Vagina (tissue), 2 donors: ENCODE data around the gene GSTM2. TPM values are rescaled to one million over a fixed set of nuclear protein-coding genes. Genes with fewer than 3 reads are reported as not detected.
A peak's percentile ranks its signal among the peaks of the same experiment; 100 is the strongest.

ENCODE experiments used
- DNase-seq, 2 donors: peaks; one replicate each; pipeline ENCODE4 v3.0.0-alpha.2; 2017; ENCODE audit errors: extremely low spot score in 2 of 2
- H3K27ac ChIP-seq: fragments of 200-600 bp; sonication (generic); one replicate; pipeline ENCODE4 v1.5.1; 2019
- H3K27me3 ChIP-seq: fragments of 200-600 bp; sonication (generic); one replicate; pipeline ENCODE4 v1.5.1; 2019
- H3K36me3 ChIP-seq, 2 donors: fragments of 200-600 bp; sonication (generic); one replicate each; pipeline ENCODE4 v1.5.1; 2017 to 2019
- H3K4me1 ChIP-seq: fragments of 200-600 bp; sonication (generic); one replicate; pipeline ENCODE4 v1.5.1; 2019
- H3K4me3 ChIP-seq, 2 donors: fragments of 200-600 bp; sonication (generic); 1 replicate in 1 of 2; 2 replicates in 1 of 2; pipeline ENCODE4 v1.5.1; 2016 to 2019
- H3K9me3 ChIP-seq: fragments of 200-600 bp; sonication (generic); one replicate; pipeline ENCODE4 v1.5.1; 2019
- CTCF ChIP-seq, 3 experiments: fragments of 450-650 bp in 2 of 3; fragments of 200-600 bp in 1 of 3; sonication (generic) in 1 of 3; IDR thresholded peaks; one replicate each; pipeline ENCODE4 v1.5.1; 2017 to 2019; ENCODE audit warnings: antibody characterized with exemption in 3 of 3, mild to moderate bottlenecking in 2 of 3, moderate library complexity in 2 of 3
- POLR2A ChIP-seq, 2 donors: fragments of 450-650 bp; IDR thresholded peaks; one replicate each; pipeline ENCODE4 v1.6.1; 2017; ENCODE audit warnings: antibody characterized with exemption in 2 of 2, mild to moderate bottlenecking in 2 of 2, moderate library complexity in 2 of 2
- POLR2AphosphoS5 ChIP-seq, 2 donors: sonication (generic); formaldehyde crosslinking; IDR thresholded peaks; one replicate each; pipeline ENCODE4 v1.9.0; 2017; ENCODE audit warnings: antibody characterized with exemption in 2 of 2, mild to moderate bottlenecking in 2 of 2, low read depth in 1 of 2; ENCODE audit not compliant: insufficient read depth in 1 of 2
- intact Hi-C: fragments of 100-400 bp; cut with DNase I; formaldehyde crosslinking; loops from one replicate; pipeline ENCODE4 v1.15.1; 2023
- total RNA-seq: library from RNA; depleted of rRNA; stranded (reverse); fragments of >200 nt; gene quantifications from one replicate; pipeline ENCODE4 v1.2.3, GENCODE V29; 2016

The GSTM2 gene
- total RNA-seq, 1 donor from 2014 or later: 130 TPM

DNA sequence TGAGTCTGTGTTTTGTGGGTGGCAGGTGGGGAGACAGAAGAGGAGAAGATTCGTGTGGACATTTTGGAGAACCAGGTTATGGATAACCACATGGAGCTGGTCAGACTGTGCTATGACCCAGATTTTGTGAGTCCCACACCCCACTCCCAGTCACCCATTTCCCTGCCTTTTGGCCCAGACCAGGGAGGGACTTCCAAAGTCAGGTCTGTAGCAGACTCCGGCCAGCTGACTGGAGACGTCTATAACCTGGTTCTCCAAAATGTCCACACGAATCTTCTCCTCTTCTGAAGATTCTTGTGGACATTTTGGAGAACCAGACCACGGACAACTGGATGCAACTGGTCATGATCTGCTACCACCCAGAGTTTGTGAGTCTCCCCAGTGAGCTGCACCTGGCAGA, 45.8 kb downstream of the GSTM2 start:
- no peak for TF ChIP-seq POLR2A (IDR thresholded peaks at IDR 0.05)
- TF ChIP-seq CTCF (IDR thresholded peaks at IDR 0.05): no peak
- no peak for TF ChIP-seq POLR2AphosphoS5 (IDR thresholded peaks at IDR 0.05; ENCODE audit: insufficient read depth in 1 of 2, low read depth in 1 of 2)
- DNase-seq: peak in 1 of 2 donors; percentile 58
- intact Hi-C loops: no loop called here

GRCh38 chr1:109714661-109715372, 47.0 kb downstream of the GSTM2 start:
- Histone ChIP-seq H3K4me1 (peaks cover 20% of the 10 kb centered on the region), H3K4me3 (no peak overlapping the region), H3K27ac (no peak overlapping the region), H3K27me3 (no peaks in the 10 kb centered on the region), H3K9me3 (no peaks in the 10 kb centered on the region), H3K36me3 (no peaks in the 10 kb centered on the region)
- intact Hi-C loops: no loop called here
- peak in 1 of 2 donors; percentile 82 for DNase-seq
- TF ChIP-seq POLR2A (IDR thresholded peaks at IDR 0.05): no peak
- TF ChIP-seq CTCF (IDR thresholded peaks at IDR 0.05): no peak
- TF ChIP-seq POLR2AphosphoS5 (IDR thresholded peaks at IDR 0.05; ENCODE audit: insufficient read depth in 1 of 2, low read depth in 1 of 2): no peak

More for the DNA sequence above, 45.8 kb downstream of the GSTM2 start:
- Histone ChIP-seq H3K9me3 (no peaks in the 10 kb centered on the region), H3K27ac (no peak overlapping the region), H3K4me3 (no peak overlapping the region), H3K4me1 (peaks cover 20% of the 10 kb centered on the region), H3K36me3 (no peaks in the 10 kb centered on the region), H3K27me3 (no peaks in the 10 kb centered on the region)

GRCh38 chr1:109716121-109716520, 48.3 kb downstream of the GSTM2 start:
- peaks cover 20% of the 10 kb centered on the region for H3K4me1 ChIP-seq
- no peaks in the 10 kb centered on the region for H3K36me3 ChIP-seq
- peak overlapping the region; percentile 68 for H3K27ac ChIP-seq
- TF ChIP-seq CTCF (IDR thresholded peaks at IDR 0.05): no peak
- TF ChIP-seq POLR2AphosphoS5 (IDR thresholded peaks at IDR 0.05; ENCODE audit: insufficient read depth in 1 of 2, low read depth in 1 of 2): no peak
- TF ChIP-seq POLR2A (IDR thresholded peaks at IDR 0.05): no peak
- no peaks in the 10 kb centered on the region for H3K9me3 ChIP-seq
- no peaks in the 10 kb centered on the region for H3K27me3 ChIP-seq
- intact Hi-C loops: no loop called here
- peak in 1 of 2 donors; percentile 87 for DNase-seq
- no peak overlapping the region for H3K4me3 ChIP-seq

- Histone ChIP-seq H3K4me3 (no peak overlapping the region), H3K27me3 (no peaks in the 10 kb centered on the region), H3K36me3 (no peaks in the 10 kb centered on the region), H3K27ac (peak overlapping the region; percentile 68), H3K9me3 (no peaks in the 10 kb centered on the region), H3K4me1 (peaks cover 20% of the 10 kb centered on the region)
- TF ChIP-seq POLR2AphosphoS5 (IDR thresholded peaks at IDR 0.05; ENCODE audit: insufficient read depth in 1 of 2, low read depth in 1 of 2) (no peak), CTCF (IDR thresholded peaks at IDR 0.05) (no peak), POLR2A (IDR thresholded peaks at IDR 0.05) (no peak)
- intact Hi-C loops: no loop called here
- no peak for DNase-seq
Observed at GRCh38 chr1:109716570-109717090, 48.8 kb downstream of the GSTM2 start.

DNA sequence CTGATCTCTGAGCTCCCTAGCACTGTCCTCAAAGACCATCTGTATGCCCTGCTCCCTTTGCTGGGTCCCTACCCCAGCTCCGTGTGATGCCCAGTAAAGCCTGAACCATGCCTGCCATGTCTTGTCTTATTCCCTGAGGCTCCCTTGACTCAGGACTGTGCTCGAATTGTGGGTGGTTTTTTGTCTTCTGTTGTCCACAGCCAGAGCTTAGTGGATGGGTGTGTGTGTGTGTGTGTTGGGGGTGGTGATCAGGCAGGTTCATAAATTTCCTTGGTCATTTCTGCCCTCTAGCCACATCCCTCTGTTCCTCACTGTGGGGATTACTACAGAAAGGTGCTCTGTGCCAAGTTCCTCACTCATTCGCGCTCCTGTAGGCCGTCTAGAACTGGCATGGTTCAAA, 49.9 kb downstream of the GSTM2 start:
- no peak for TF ChIP-seq POLR2A (IDR thresholded peaks at IDR 0.05)
- TF ChIP-seq POLR2AphosphoS5 (IDR thresholded peaks at IDR 0.05; ENCODE audit: insufficient read depth in 1 of 2, low read depth in 1 of 2): no peak
- TF ChIP-seq CTCF (IDR thresholded peaks at IDR 0.05): no peak
- H3K4me3 ChIP-seq: no peak overlapping the region
- DNase-seq: no peak
- H3K27ac ChIP-seq: peak overlapping the region; percentile 68
- H3K36me3 ChIP-seq: no peaks in the 10 kb centered on the region
- H3K9me3 ChIP-seq: no peaks in the 10 kb centered on the region
- H3K27me3 ChIP-seq: no peaks in the 10 kb centered on the region
- intact Hi-C loops: no loop called here
- peaks cover 20% of the 10 kb centered on the region for H3K4me1 ChIP-seq
